Naive thymus-derived CD4-positive, alpha-beta T cell (primary cell): ENCODE results near the gene FAM13A. TPM values are rescaled to one million over a fixed set of nuclear protein-coding genes. Genes with fewer than 3 reads are reported as not detected.

Experiments used
- ATAC-seq: fragments of 150-1000 bp; cut with Tn5 transposase; 2 replicates; pipeline ENCODE4 v1.10.0; 2021; ENCODE audit warnings: mild to moderate bottlenecking, moderate library complexity
- CTCF ChIA-PET: fragments of 350-600 bp; sonication (Branson Sonifier 250); formaldehyde crosslinking; loops from one replicate; lab custom pipeline; 2021; ENCODE audit warnings: antibody characterized with exemption; lab: Charles Lee
- POLR2A ChIA-PET: fragments of 350-600 bp; sonication (Branson Sonifier 250); formaldehyde crosslinking; loops from one replicate; lab custom pipeline; 2021; ENCODE audit warnings: antibody characterized with exemption, inconsistent platforms; lab: Charles Lee
- DNase-seq, 9 donors: peaks; one replicate each; pipeline versions ENCODE4 v3.0.0 to v3.0.0-alpha.2; 2020 to 2022; ENCODE audit warnings: mixed read lengths in 1 of 9
- H3K27ac ChIP-seq: one replicate; pipeline ENCODE4 v1.7.0; 2013; ENCODE audit warnings: mild to moderate bottlenecking, low read depth, low read length, moderate library complexity
- H3K27me3 ChIP-seq, 2 donors: one replicate each; pipeline ENCODE4 v1.7.0; 2013; ENCODE audit warnings: low read length in 2 of 2, mild to moderate bottlenecking in 2 of 2, moderate library complexity in 2 of 2; ENCODE audit not compliant: control insufficient read depth in 2 of 2, insufficient read depth in 2 of 2
- H3K36me3 ChIP-seq, 3 experiments: 1 replicate in 2 of 3; 2 replicates in 1 of 3; pipeline ENCODE4 v1.7.0; 2013; ENCODE audit warnings: low read length in 3 of 3, mild to moderate bottlenecking in 3 of 3, moderate library complexity in 1 of 3; ENCODE audit not compliant: insufficient read depth in 3 of 3, control insufficient read depth in 2 of 3
- H3K4me1 ChIP-seq, 2 donors: one replicate each; pipeline ENCODE4 v1.7.0; 2013; ENCODE audit warnings: low read length in 2 of 2, mild to moderate bottlenecking in 2 of 2, moderate library complexity in 1 of 2; ENCODE audit not compliant: control insufficient read depth in 2 of 2, insufficient read depth in 2 of 2
- H3K4me3 ChIP-seq: 2 replicates; pipeline ENCODE4 v1.7.0; 2013; ENCODE audit warnings: mild to moderate bottlenecking, low read length
- H3K9me3 ChIP-seq, 3 experiments: 1 replicate in 2 of 3; 2 replicates in 1 of 3; pipeline ENCODE4 v1.7.0; 2013; ENCODE audit warnings: low read length in 3 of 3; ENCODE audit not compliant: control insufficient read depth in 2 of 3
- H3K27ac Mint-ChIP-seq, 9 donors: one replicate each; pipeline ENCODE4 v1.8.0; 2020 to 2022; ENCODE audit warnings: mixed read lengths in 9 of 9, mild to moderate bottlenecking in 8 of 9, moderate library complexity in 5 of 9, inconsistent platforms in 2 of 9
- H3K27me3 Mint-ChIP-seq, 5 donors: one replicate each; pipeline ENCODE4 v1.8.0; 2021 to 2022; ENCODE audit warnings: mixed read lengths in 5 of 5, mild to moderate bottlenecking in 1 of 5
- H3K36me3 Mint-ChIP-seq, 5 donors: one replicate each; pipeline ENCODE4 v1.8.0; 2020 to 2022; ENCODE audit warnings: mixed read lengths in 5 of 5, mild to moderate bottlenecking in 3 of 5, inconsistent platforms in 1 of 5
- H3K4me1 Mint-ChIP-seq, 7 donors: one replicate each; pipeline ENCODE4 v1.8.0; 2020 to 2022; ENCODE audit warnings: mixed read lengths in 7 of 7, mild to moderate bottlenecking in 3 of 7, inconsistent platforms in 1 of 7
- H3K4me3 Mint-ChIP-seq, 10 donors: one replicate each; pipeline ENCODE4 v1.8.0; 2020 to 2022; ENCODE audit warnings: mild to moderate bottlenecking in 10 of 10, mixed read lengths in 10 of 10, moderate library complexity in 6 of 10, inconsistent platforms in 2 of 10
- H3K9me3 Mint-ChIP-seq, 11 donors: one replicate each; pipeline ENCODE4 v1.8.0; 2020 to 2022; ENCODE audit warnings: mixed read lengths in 11 of 11, mild to moderate bottlenecking in 4 of 11, inconsistent platforms in 1 of 11, moderate library complexity in 1 of 11
- intact Hi-C, 2 donors: fragments of 100-400 bp; cut with micrococcal nuclease; formaldehyde crosslinking; loops; one replicate each; pipeline ENCODE4 v1.15.1; 2023
- polyA plus RNA-seq, 2 donors: library from polyadenylated mRNA; unstranded; fragments of 300-500 nt; fragmentation: Illumina TruSeq; gene quantifications; one replicate each; pipeline ENCODE4 v1.2.3, GENCODE V29; 2021
- total RNA-seq, 6 experiments: library from RNA in 5 of 6; stranded (reverse) in 5 of 6; gene quantifications; 1 replicate in 5 of 6; 2 replicates in 1 of 6; pipeline ENCODE4 v1.2.3 and lab custom pipeline; 2021 to 2026

Gene FAM13A
- total and polyA plus RNA-seq, 7 experiments from 2014 or later = 4.5 to 60.4 (median 10.2) TPM

DNA sequence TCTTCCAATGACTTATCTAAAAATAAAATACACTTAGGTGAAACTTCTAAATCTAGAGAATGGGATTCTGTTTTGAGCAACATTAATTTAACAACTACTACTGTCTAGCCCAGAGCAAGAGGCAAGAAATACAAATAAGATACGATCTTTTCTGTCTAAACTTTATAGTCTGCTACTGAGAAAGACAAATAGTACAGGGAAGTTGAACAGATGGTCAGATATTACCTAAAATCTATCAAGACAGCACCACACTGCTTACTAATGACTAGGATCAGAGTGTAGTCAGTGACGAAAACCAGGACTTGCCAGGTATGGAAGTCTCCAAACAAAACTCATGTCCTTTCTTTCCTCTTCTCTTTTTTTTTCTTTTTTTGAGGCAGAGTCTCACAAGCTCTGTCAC is 7.1 kb downstream of the FAM13A start:
- H3K4me3 ChIP-seq = no peak overlapping the region
- no peaks in the 10 kb centered on the region for H3K27me3 ChIP-seq
- no peak overlapping the region for H3K27ac ChIP-seq
- Mint-ChIP-seq H3K4me3 (no peak overlapping the region), H3K4me1 (peaks cover 0 to 1% (median 0%) of the 10 kb centered on the region in 7 donors), H3K27ac (no peak overlapping the region), H3K36me3 (peaks cover 0 to 5% (median 0%) of the 10 kb centered on the region in 5 donors), H3K27me3 (peaks cover 0 to 19% (median 6%) of the 10 kb centered on the region in 5 donors), H3K9me3 (peaks cover 0 to 11% (median 4%) of the 10 kb centered on the region in 11 donors)
- no peaks in the 10 kb centered on the region for H3K4me1 ChIP-seq
- no peaks in the 10 kb centered on the region for H3K9me3 ChIP-seq
- POLR2A ChIA-PET = no interaction called here
- ATAC-seq (no peak), DNase-seq (no peak)
- CTCF ChIA-PET = no interaction called here
- intact Hi-C loops = no loop called here
- H3K36me3 ChIP-seq = no peaks in the 10 kb centered on the region

DNA sequence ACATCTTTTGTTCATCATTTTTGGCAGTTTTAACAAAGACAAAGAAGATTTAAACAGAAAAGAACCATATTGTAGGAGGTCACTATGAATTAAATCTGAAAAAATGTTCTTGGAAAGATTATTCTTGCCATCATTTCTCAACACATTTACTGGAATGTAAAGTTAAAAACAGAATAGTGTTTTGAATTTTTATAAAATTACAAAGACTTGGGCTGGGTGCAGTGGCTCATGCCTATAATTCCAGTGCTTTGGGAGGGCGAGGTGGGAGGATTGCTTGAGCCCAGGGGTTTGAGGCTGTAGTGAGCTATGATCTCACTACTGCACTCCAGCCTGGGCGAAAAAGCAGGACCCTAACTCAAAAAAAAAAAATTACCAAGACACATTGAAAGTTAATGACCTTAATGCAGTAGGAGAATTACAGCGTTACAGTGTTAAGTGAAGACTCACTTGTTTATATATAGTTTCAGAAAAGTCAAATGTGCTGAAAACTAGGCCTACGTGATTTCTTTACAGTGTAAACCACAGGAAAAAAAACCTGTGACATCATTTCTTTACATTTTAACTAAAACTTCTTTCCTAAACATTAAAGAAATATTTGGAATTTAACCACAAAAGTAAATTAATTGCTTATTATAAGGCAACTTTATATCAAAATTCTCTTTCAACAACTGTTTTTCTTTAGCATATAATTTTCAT is 7.9 kb downstream of the FAM13A start:
- no peak overlapping the region for H3K4me3 Mint-ChIP-seq
- no peak overlapping the region for H3K4me3 ChIP-seq
- peaks cover 0 to 1% (median 0%) of the 10 kb centered on the region in 7 donors for H3K4me1 Mint-ChIP-seq
- no peak for DNase-seq
- ChIA-PET CTCF (no interaction called here), POLR2A (no interaction called here)
- no peak for ATAC-seq
- no peaks in the 10 kb centered on the region for H3K27me3 ChIP-seq
- no peak overlapping the region for H3K27ac ChIP-seq
- peaks cover 0 to 5% (median 0%) of the 10 kb centered on the region in 5 donors for H3K36me3 Mint-ChIP-seq
- H3K27me3 Mint-ChIP-seq = peaks cover 0 to 23% (median 5%) of the 10 kb centered on the region in 5 donors
- H3K4me1 ChIP-seq = no peaks in the 10 kb centered on the region
- no peaks in the 10 kb centered on the region for H3K36me3 ChIP-seq
- intact Hi-C loops = no loop called here
- no peaks in the 10 kb centered on the region for H3K9me3 ChIP-seq
- peaks cover 0 to 11% (median 4%) of the 10 kb centered on the region in 11 donors for H3K9me3 Mint-ChIP-seq
- H3K27ac Mint-ChIP-seq = no peak overlapping the region

DNA sequence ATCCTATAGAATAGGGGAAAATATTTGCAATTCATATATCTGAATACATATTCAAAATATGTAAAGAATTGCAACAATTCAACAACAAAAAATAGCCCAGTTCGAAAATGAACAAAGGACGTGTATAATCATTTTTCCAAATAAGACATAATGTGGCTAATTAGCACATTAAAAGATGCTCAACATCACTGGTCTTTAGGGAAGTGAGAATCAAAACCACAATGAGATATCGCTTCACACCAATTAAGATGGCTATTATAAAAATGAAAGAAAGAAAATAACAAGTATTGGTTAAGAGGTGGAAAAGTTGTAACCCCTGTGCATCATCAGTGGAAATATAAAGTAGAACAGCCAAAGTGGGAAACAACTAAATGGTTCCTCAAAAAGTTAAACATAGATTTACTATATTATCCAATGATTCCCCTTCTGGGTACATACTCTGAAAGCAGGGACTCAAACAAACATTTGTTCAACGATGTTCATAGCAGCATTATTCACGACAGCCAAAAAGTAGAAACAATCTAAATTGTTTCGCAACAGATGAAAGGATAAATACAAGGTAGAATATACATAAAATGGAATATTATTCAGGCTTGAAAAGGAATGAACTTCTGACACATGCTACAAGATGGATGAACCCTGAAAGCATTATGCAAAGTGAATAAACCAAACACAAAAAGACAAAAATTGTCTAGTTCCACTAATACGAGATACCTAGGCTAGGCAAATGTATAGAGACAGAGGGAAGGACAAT is 12.7 kb downstream of the FAM13A start:
- Histone ChIP-seq H3K36me3 (no peaks in the 10 kb centered on the region), H3K4me3 (no peak overlapping the region), H3K27ac (no peak overlapping the region), H3K9me3 (no peaks in the 10 kb centered on the region), H3K4me1 (no peaks in the 10 kb centered on the region), H3K27me3 (no peaks in the 10 kb centered on the region)
- CTCF ChIA-PET = no interaction called here
- DNase-seq = no peak
- Mint-ChIP-seq H3K27ac (no peak overlapping the region), H3K4me1 (peaks cover 0 to 1% (median 0%) of the 10 kb centered on the region in 7 donors), H3K4me3 (no peak overlapping the region), H3K27me3 (peaks cover 0 to 23% (median 10%) of the 10 kb centered on the region in 5 donors), H3K9me3 (peaks cover 0 to 1% (median 0%) of the 10 kb centered on the region in 11 donors), H3K36me3 (no peaks in the 10 kb centered on the region)
- intact Hi-C loops = no loop called here
- ATAC-seq = no peak
- POLR2A ChIA-PET = no interaction called here

GRCh38 chr4:89042055-89042454 is 14.9 kb downstream of the FAM13A start:
- Histone ChIP-seq H3K4me1 (no peaks in the 10 kb centered on the region), H3K9me3 (no peaks in the 10 kb centered on the region), H3K36me3 (no peaks in the 10 kb centered on the region), H3K27me3 (no peaks in the 10 kb centered on the region), H3K27ac (no peak overlapping the region), H3K4me3 (no peak overlapping the region)
- peaks cover 0 to 5% (median 0%) of the 10 kb centered on the region in 5 donors for H3K36me3 Mint-ChIP-seq
- no peak overlapping the region for H3K27ac Mint-ChIP-seq
- H3K9me3 Mint-ChIP-seq = peaks cover 0 to 9% (median 5%) of the 10 kb centered on the region in 11 donors
- ChIA-PET POLR2A (no interaction called here), CTCF (interaction anchor here (0.8 kb wide), 1 partner anchor 223 kb away, joined by 6 read pairs; no protein-coding TSS in a partner anchor)
- intact Hi-C loops = no loop called here
- ATAC-seq (no peak), DNase-seq (no peak)
- peaks cover 0 to 30% (median 14%) of the 10 kb centered on the region in 5 donors for H3K27me3 Mint-ChIP-seq
- no peak overlapping the region for H3K4me3 Mint-ChIP-seq
- H3K4me1 Mint-ChIP-seq = peaks cover 0 to 1% (median 0%) of the 10 kb centered on the region in 7 donors

GRCh38 chr4:89039730-89040338 is 17.2 kb downstream of the FAM13A start:
- no peaks in the 10 kb centered on the region for H3K4me1 ChIP-seq
- ChIA-PET POLR2A (no interaction called here), CTCF (interaction anchor here (0.6 kb wide), 1 partner anchor 11 kb away, joined by 4 read pairs; no protein-coding TSS in a partner anchor)
- H3K36me3 ChIP-seq = no peaks in the 10 kb centered on the region
- intact Hi-C loops = no loop called here
- ATAC-seq (no peak), DNase-seq (no peak)
- H3K4me3 ChIP-seq = no peak overlapping the region
- peaks cover 0 to 30% (median 14%) of the 10 kb centered on the region in 5 donors for H3K27me3 Mint-ChIP-seq
- peaks cover 0 to 11% (median 0%) of the 10 kb centered on the region in 3 experiments for H3K9me3 ChIP-seq
- no peak overlapping the region for H3K27ac ChIP-seq
- H3K27me3 ChIP-seq = no peaks in the 10 kb centered on the region
- H3K9me3 Mint-ChIP-seq = peaks cover 0 to 31% (median 16%) of the 10 kb centered on the region in 11 donors
- H3K4me1 Mint-ChIP-seq = no peaks in the 10 kb centered on the region
- no peak overlapping the region for H3K27ac Mint-ChIP-seq
- peaks cover 0 to 17% (median 8%) of the 10 kb centered on the region in 5 donors for H3K36me3 Mint-ChIP-seq
- H3K4me3 Mint-ChIP-seq = no peak overlapping the region

- ChIA-PET CTCF (interaction anchor here (0.6 kb wide), 1 partner anchor 31 kb away, joined by 3 read pairs; no protein-coding TSS in a partner anchor), POLR2A (no interaction called here)
- Mint-ChIP-seq H3K27me3 (peaks cover 0 to 16% (median 8%) of the 10 kb centered on the region in 5 donors), H3K4me1 (no peaks in the 10 kb centered on the region), H3K27ac (no peak overlapping the region), H3K9me3 (peaks cover 0 to 39% (median 18%) of the 10 kb centered on the region in 11 donors), H3K36me3 (peaks cover 0 to 18% (median 9%) of the 10 kb centered on the region in 5 donors), H3K4me3 (no peak overlapping the region)
- Histone ChIP-seq H3K36me3 (no peaks in the 10 kb centered on the region), H3K4me3 (no peak overlapping the region), H3K27ac (no peak overlapping the region), H3K4me1 (no peaks in the 10 kb centered on the region), H3K27me3 (no peaks in the 10 kb centered on the region), H3K9me3 (peaks cover 0 to 11% (median 0%) of the 10 kb centered on the region in 3 experiments)
- intact Hi-C loops = no loop called here
- DNase-seq (no peak), ATAC-seq (no peak)
These were observed 20.4 kb downstream of the FAM13A start for GRCh38 chr4:89036535-89036934.
